Activated naive CD4-positive, alpha-beta T cell treated with anti-CD3 and anti-CD28 coated beads, Interleukin-2, amount 50 U/mL, for 72 hours (primary cell): Measurements from ENCODE around the gene PLXDC1. TPM values are rescaled to one million over a fixed set of nuclear protein-coding genes. Genes with fewer than 3 reads are reported as not detected.
A peak's percentile ranks its signal among the peaks of the same experiment; 100 is the strongest.
"Not testable (repeated sequence)": the region's sequence is repeated elsewhere in the genome, so short reads cannot be mapped to it uniquely, and the experiment has no call there.

Experiments
- ATAC-seq, 2 donors: fragments of 150-1000 bp; cut with Tn5 transposase; 2 replicates each; pipeline ENCODE4 v1.10.0; 2021; ENCODE audit warnings: mild to moderate bottlenecking in 2 of 2, moderate library complexity in 2 of 2
- DNase-seq, 2 donors: peaks; one replicate each; pipeline ENCODE4 v3.0.0; 2021 to 2022; ENCODE audit warnings: low spot score in 2 of 2
- H3K27ac Mint-ChIP-seq, 2 donors: one replicate each; pipeline ENCODE4 v1.8.0; 2022; ENCODE audit warnings: mild to moderate bottlenecking in 2 of 2, mixed read lengths in 2 of 2
- H3K36me3 Mint-ChIP-seq, 2 donors: one replicate each; pipeline ENCODE4 v1.8.0; 2022; ENCODE audit warnings: mixed read lengths in 2 of 2
- H3K9me3 Mint-ChIP-seq, 2 donors: one replicate each; pipeline ENCODE4 v1.8.0; 2022; ENCODE audit warnings: mixed read lengths in 2 of 2
- total RNA-seq, 2 donors: library from RNA; stranded (reverse); gene quantifications; one replicate each; pipeline ENCODE4 v1.2.3, GENCODE V29; 2022

PLXDC1 gene
- total RNA-seq, 2 donors from 2014 or later = 1.5 to 10.6 TPM

DNA sequence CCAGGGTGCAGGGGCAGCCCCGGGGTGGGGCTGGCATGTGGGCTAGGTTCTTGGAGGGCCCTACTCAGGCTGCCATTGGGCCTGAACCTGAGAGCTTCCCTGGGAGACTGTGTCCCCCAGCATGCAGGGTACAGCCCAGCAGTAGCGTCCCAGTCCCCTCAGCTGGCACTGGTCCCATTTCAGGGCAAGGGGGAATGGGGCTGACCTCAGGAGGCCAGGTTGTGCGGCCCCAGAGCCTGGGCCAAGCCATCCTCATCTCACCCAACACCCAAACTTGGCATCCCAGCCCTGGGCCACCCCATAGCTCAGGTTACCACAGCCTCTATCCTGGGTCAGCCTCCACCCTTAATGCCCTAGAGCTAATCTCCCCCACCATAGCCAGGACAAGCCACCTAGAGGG is 6.3 kb downstream of the PLXDC1 start:
- no peak for DNase-seq
- H3K27ac Mint-ChIP-seq = no peak overlapping the region
- H3K9me3 Mint-ChIP-seq = no peaks in the 10 kb centered on the region
- H3K36me3 Mint-ChIP-seq = no peaks in the 10 kb centered on the region
- no peak for ATAC-seq

DNA sequence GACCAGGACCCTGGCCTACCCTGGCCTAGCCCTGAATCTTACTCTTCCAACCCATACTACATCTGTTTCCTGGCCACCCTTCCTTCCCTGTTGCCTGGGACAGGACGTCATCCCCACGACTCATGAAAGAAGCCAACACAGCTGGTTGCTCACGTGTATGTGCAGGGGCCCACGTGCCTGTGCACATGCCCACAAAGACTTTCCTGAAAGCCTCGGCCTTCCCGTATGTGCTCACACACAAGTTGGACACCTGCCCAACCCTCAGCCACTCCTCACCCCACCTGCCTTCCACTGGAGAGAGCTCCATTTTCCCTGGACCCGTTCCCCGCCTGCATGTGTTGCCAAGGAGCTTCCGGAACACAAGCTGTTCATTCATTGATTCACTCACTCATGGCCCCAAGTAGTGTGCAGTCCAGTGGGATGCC is 7.0 kb downstream of the PLXDC1 start:
- Mint-ChIP-seq H3K36me3 (no peaks in the 10 kb centered on the region), H3K9me3 (no peaks in the 10 kb centered on the region), H3K27ac (no peak overlapping the region)
- ATAC-seq = no peak
- no peak for DNase-seq

DNA sequence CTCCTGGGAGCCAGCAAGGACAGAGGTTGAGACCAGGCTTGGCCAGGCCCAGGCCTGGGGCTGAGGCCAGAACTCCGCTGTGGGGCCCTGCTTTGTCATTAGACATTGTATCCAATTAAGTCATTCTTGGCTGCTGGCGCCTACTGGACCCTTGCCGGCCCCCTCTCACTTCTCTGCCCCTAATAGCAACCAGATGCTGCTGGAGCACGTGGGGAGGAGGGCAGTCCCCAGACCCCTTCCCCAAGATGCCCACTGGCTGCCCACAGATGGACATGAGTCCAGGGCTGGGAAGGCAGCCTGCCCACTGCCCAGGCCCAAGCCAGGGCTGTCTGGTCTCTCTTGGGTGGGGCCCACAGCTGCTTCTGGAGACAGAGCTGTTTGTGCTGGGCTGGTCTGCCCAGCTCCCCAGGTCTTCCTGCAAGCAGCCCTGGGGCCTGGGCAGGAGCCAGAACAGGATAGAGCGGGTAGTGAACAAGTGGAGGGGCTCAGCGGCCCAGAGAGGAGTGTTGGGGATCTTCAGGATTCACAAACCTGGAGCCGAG is 7.8 kb downstream of the PLXDC1 start:
- H3K36me3 Mint-ChIP-seq = no peaks in the 10 kb centered on the region
- ATAC-seq (no peak), DNase-seq (no peak)
- H3K9me3 Mint-ChIP-seq = no peaks in the 10 kb centered on the region
- peak overlapping the region in 1 of 2 donors; percentile 29 for H3K27ac Mint-ChIP-seq

DNA sequence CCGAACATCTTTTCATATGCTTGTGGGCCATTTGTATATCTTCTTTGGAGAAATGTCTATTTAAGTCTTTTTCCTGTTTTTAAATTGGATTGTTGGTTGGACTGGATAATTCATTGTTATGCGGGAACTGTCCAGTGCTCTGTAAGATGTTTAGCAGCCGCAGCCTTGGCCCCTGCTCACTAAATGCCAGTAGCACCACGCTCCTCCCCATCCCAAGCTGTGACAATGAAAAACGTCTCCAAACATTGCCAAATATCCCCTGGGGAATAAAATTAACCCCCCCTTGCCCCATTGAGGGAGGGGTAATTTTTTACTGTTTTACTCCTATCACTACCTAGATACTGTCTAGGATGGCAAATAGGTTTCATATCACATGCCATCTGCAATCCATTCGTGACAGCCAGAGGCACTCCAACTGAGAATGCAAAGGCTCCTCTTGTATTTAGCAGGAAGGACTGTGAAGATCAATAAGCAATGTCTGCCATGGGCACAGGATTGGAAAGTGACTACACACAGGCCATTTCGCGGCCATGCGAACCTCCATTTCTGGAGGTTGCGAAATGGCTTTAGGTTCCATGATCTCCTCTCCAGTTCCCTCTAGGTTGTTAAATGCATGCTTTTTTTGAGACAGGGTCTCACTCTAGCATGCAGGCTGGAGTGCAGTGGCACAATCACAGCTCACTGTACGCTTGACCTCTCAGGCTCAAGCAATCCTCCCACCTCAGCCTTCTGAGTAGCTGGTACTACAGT is 9.3 kb downstream of the PLXDC1 start:
- ATAC-seq = no peak
- Mint-ChIP-seq H3K27ac (no peak overlapping the region), H3K9me3 (no peaks in the 10 kb centered on the region), H3K36me3 (no peaks in the 10 kb centered on the region)
- no peak for DNase-seq

DNA sequence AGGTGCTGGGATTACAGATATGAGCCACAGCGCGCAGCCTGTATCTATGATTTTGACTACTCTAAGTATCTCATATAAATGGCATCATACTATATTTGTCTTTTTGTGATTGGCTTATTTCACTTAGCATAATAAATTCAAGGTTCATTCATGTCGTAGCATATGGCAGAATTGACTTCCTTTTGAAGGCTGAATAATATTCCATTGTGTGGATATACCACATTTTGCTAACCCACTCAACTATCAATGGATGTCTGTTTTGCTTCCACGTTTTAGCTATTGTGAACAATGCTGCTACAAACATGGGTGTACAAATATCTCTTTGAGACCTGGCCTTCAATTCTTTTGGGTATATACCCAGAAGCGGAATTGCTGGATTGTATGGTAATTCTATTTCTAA is 10.1 kb downstream of the PLXDC1 start:
- ATAC-seq (no peak), DNase-seq (no peak)
- H3K27ac Mint-ChIP-seq = no peak overlapping the region
- H3K36me3 Mint-ChIP-seq = no peaks in the 10 kb centered on the region
- no peaks in the 10 kb centered on the region for H3K9me3 Mint-ChIP-seq

DNA sequence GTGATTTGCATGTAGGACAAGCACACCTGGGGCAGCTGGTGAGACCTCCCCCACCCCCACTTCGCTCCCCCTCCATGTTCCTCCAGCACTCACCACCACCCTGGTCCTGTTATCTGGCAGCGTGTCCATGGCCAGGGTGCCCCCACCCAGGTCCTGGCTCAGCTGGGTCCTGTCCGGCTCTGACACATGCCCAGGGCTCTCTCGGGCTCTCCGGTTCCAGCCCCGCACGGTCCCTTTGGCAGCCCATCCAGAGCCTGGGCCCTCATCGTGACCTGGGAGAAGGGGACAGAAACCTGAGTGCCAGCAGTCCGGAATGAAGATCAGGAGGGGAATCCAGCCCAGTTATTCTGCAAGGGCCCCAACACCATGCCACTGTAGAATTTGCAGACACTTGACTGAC is 11.9 kb downstream of the PLXDC1 start:
- no peaks in the 10 kb centered on the region for H3K36me3 Mint-ChIP-seq
- ATAC-seq = no peak
- no peak for DNase-seq
- H3K9me3 Mint-ChIP-seq = no peaks in the 10 kb centered on the region
- H3K27ac Mint-ChIP-seq = no peak overlapping the region

DNA sequence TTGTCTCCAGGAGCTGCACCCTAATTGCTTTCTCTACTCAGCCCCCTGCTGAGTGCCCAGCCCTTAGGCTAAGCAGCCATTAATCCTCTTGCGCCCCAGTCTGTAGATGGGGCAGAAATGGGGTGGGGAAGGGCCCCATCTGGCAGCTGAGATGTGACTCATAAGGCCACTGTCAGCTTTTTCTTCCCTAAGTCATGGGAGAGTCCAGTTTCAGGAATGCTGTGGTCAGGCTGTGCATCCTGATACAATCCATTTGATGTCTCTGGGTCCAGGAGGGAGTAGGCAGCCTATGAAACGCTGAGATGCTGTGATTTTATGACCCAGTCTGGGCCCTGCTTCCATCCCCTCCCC is 12.3 kb downstream of the PLXDC1 start:
- Mint-ChIP-seq H3K36me3 (no peaks in the 10 kb centered on the region), H3K9me3 (no peaks in the 10 kb centered on the region)

DNA sequence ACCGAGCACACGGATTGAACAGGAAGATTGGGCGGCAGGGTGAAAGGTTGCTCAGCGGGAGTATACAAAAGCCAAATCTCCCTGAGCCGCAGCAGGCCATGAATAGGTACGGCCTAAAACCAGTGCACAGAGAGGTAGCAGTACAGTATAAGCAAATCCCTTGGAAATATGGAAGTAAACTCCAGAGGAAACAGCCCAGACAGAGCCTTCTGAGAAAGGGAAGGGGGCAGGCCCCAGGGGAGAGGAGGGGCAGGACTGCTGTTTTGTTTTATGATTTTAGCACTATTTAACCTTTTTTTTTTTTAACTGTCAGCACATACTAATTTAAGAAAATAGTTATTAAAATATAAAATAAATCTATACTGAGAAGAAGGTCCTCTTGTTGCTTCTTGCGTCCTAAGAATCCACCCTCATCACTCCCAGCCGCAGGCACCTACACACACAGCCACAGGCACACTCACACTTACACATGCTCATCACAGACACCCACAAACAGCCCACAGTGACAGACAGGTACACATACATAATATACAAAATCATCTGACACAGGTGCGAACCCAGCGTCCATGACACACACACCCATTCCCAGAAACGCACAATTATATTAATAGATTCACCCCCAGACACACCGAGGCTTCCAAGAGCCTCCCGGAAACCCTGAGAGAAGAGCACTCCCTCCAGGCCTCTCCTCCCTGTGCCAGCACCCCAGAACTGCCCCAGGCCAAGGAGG is 12.8 kb downstream of the PLXDC1 start:
- ATAC-seq (no peak), DNase-seq (no peak)
- no peak overlapping the region for H3K27ac Mint-ChIP-seq
- no peaks in the 10 kb centered on the region for H3K36me3 Mint-ChIP-seq
- no peaks in the 10 kb centered on the region for H3K9me3 Mint-ChIP-seq

More for the DNA sequence above, 12.3 kb downstream of the PLXDC1 start:
- ATAC-seq (no peak), DNase-seq (no peak)
- H3K27ac Mint-ChIP-seq = no peak overlapping the region

DNA sequence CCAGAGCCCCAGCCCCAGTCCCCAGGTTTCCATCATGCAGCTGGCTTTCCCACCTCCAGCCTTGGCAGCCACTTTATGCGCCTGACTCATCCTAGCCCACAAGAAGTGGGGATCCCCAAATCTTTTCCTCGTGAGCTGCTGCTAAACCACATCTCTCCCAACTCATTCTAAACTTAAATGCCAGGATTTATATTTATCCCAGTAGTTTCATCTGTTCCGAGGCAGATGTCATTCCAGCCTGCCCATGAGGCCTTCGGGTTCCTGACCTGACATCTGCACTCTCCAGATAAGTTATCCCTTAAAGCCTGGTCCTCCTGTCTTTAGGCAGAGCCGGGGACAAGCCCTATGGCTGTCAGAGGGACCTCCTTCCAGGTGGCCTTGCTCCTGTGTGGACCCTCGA is 16.6 kb downstream of the PLXDC1 start:
- DNase-seq = no peak
- Mint-ChIP-seq H3K27ac (peak overlapping the region in 1 of 2 donors; percentile 8), H3K9me3 (no peaks in the 10 kb centered on the region), H3K36me3 (no peaks in the 10 kb centered on the region)
- ATAC-seq = no peak

DNA sequence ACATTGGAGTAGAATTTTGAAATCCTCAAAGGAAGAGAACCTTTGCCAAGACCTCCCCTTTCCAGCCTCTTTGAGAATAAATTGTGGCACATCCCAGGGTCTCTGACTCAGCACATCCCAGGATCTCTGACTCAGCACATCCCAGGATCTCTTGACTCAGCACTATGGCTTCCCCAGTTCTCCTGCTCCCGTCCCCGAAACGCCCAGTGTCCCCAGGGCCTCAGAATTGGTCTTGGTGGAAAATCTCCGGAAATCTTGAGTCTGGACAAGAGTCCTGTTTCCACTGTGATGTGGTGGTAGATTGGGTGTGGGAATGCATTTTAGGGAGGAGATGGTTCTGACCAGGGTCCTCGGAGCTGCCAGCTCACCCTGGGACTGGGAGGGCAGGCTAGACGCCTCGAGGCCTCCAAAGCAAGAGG is 19.2 kb downstream of the PLXDC1 start:
- ATAC-seq (no peak), DNase-seq (no peak)
- Mint-ChIP-seq H3K36me3 (no peaks in the 10 kb centered on the region), H3K9me3 (no peaks in the 10 kb centered on the region), H3K27ac (peak overlapping the region in 1 of 2 donors; percentile 31)

DNA sequence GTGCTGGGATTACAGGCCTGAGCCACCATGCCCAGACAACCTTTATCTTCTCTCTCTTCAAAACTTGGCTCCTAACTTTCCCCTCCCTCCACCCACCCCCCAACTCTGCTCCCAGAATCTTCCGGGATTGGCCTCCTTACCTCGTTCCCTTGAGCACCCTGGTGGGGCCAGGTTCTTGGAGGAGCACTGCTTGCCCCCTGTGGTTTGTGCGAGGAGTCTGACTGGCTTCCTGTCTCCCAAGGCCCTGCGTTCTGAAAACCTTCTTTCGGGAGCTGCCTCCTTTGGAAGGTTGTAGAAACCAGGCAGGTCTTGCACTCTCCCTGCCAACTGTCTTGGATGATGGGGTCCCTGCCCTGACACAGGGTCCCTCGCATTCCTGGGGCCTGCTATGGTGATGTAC is 19.8 kb downstream of the PLXDC1 start:
- H3K27ac Mint-ChIP-seq = peak overlapping the region in 1 of 2 donors; percentile 31
- H3K9me3 Mint-ChIP-seq = no peaks in the 10 kb centered on the region
- H3K36me3 Mint-ChIP-seq = no peaks in the 10 kb centered on the region
- ATAC-seq = no peak
- DNase-seq = no peak

DNA sequence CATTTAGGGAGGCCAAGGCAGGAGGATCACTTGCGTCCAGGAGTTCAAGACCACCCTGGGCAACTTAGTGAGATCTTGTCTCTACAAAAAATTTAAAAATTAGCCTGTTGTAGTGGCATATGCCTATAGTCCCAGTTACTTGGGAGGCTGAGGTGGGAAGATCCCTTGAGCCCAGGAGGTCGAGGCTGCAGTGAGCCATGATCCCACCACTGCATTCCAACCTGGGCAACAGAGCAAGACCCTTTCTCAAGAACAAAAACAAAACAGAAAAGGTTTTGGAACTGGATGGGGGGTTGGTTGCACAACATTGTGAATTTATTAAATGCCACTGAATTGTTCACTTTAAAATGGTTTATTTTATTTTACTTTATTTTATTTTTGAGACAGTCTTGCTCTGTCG is 21.2 kb downstream of the PLXDC1 start:
- DNase-seq (no peak), ATAC-seq (no peak)
- Mint-ChIP-seq H3K27ac (peak overlapping the region in 1 of 2 donors; percentile 51), H3K9me3 (no peaks in the 10 kb centered on the region), H3K36me3 (no peaks in the 10 kb centered on the region)

DNA sequence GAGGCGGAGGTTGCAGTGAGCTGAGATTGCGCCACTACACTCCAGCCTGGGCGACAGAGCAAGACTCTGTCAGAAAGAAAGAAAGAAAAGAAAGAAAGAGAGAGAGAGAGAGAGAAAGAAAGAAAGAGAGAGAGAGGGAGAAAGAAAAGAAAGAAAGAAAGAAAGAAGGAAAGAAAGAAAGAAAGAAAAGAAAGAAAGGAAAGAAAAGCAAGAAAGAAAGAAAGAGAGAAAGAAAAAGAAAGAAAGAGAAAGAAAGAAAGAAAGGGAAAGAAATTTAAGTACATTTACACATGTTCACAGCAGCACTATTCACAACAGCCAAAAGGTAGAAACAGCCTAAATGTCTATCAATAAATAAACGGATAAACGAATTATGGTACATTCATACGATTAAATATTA is 21.9 kb downstream of the PLXDC1 start:
- peak overlapping the region in 1 of 2 donors; percentile 51 for H3K27ac Mint-ChIP-seq
- not testable (repeated sequence) for ATAC-seq, H3K9me3 Mint-ChIP-seq, H3K36me3 Mint-ChIP-seq, DNase-seq

DNA sequence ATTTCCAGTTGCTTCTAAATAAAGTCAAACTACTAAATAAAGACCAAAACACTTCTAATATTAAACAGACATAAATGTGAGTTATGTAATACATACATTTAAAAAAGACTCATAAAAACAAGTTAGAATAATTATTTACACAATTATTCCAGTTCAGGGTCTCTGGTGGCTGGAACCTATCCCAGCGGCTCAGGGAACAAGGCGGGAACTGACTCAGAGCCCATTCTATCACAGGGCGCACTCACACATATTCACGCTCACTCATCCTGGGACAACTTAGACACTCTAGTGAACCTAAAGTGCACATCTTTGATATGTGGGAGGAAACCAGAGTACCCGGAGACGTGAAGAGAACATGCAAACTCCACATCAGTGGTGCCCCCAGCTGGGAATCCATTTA is 25.0 kb downstream of the PLXDC1 start:
- peak overlapping the region in 1 of 2 donors; percentile 42 for H3K27ac Mint-ChIP-seq
- no peak for ATAC-seq
- no peaks in the 10 kb centered on the region for H3K9me3 Mint-ChIP-seq
- no peak for DNase-seq
- H3K36me3 Mint-ChIP-seq = no peaks in the 10 kb centered on the region

DNA sequence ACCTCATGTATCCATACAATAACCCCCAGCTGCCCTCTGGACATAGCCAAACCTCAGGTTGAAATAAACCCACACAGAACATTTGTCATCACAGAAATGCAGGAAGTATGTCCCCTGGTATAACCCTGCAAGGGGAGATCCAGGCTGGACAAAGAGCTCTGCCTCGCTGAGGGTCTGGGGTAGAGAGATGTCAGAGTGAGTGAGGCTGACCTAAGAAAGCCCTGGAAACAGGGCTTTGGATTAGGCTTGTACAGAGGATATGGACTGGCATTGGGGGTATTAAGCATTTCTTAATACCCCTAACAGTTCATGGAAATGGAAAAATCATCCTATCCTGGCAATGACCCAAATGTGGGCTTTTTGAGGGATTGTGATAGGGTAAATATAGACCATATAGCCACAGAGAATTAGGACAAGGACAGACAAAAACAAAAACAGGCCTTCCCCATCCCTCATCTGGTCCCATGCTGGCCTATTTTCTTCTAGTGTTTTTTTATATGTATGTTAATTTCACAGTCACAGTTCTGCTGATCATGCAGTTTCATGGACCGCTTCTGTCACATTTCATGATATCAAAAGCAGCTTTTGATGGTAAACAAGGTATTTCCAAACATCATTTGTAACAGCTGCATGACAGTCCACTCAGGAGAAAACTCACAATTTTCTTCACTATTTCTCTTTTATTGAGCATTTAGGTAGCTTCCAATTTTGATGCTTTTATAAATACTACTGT is 26.1 kb downstream of the PLXDC1 start:
- peak overlapping the region in 1 of 2 donors; percentile 93 for H3K27ac Mint-ChIP-seq
- DNase-seq (no peak), ATAC-seq (no peak)
- H3K9me3 Mint-ChIP-seq = no peaks in the 10 kb centered on the region
- no peaks in the 10 kb centered on the region for H3K36me3 Mint-ChIP-seq

DNA sequence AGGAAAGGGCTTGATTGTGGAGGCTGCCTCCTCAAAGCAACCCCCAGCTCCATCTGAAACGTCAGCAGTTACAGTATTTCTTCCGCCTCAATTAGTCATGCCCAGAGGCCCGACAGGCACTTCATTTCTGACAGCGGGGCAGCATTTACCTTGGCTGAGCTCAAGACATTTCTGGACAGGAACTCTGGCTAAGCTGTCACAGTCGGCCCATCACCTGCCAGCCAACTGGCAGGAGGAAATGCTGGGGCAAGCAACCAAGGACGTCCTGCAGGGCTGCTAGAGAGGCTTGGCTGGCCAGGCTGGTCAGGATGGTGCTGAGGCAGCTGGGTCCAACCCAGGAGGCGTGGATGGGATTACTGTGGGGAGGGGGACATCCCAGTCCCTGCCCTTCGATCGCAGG is 27.8 kb downstream of the PLXDC1 start:
- no peak for DNase-seq
- Mint-ChIP-seq H3K9me3 (peaks cover 0 to 2% of the 10 kb centered on the region in 2 donors), H3K27ac (peak overlapping the region in 1 of 2 donors; percentile 15), H3K36me3 (no peaks in the 10 kb centered on the region)
- ATAC-seq = no peak

DNA sequence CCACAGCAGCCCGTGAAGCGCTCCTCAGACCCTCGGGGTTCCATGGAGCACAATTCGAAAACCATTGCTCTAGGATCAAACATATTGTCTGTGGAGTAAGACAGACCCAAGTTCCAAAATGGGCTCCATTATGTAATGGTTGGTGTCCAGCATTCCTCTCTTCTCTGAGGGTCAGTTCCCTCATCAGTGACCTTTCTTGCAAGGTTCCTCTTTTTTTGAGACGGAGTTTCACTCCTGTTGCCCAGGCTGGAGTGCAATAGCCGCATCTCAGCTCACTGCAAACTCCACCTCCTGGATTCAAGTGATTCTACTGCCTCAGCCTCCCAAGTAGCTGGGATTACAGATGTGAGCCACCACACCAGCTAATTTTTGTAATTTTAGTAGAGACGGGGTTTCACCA is 28.4 kb downstream of the PLXDC1 start:
- Mint-ChIP-seq H3K27ac (peak overlapping the region in 1 of 2 donors; percentile 44), H3K36me3 (no peaks in the 10 kb centered on the region), H3K9me3 (peaks cover 0 to 3% of the 10 kb centered on the region in 2 donors)
- DNase-seq (no peak), ATAC-seq (no peak)
